Measurements from ENCODE around the gene NDUFB10.

GRCh38 chr16:1933097-1933661 lies 26.2 kb upstream of the NDUFB10 start:
- TF ChIP-seq CTCF (optimal IDR thresholded peaks at IDR 0.05 in 1 of 3, IDR thresholded peaks at IDR 0.05 in 1 of 3, conservative IDR thresholded peaks at IDR 0.05 in 1 of 3; ENCODE audit: extremely low read depth in 1 of 3, insufficient read depth in 2 of 3, low read length in 3 of 3): no peak
- no peak for TF ChIP-seq EZH2 (IDR thresholded peaks at IDR 0.05; ENCODE audit: low read length)
